RPMI7951 (cell line): Measurements from ENCODE around the gene CTTN. TPM values are rescaled to one million over a fixed set of nuclear protein-coding genes. Genes with fewer than 3 reads are reported as not detected.
"Not testable (repeated sequence)": the region's sequence is repeated elsewhere in the genome, so short reads cannot be mapped to it uniquely, and the experiment has no call there.

Source experiments
- DNase-seq: peaks from one replicate; pipeline ENCODE4 v3.0.0-alpha.2; 2012; ENCODE audit warnings: low read depth
- total RNA-seq: library from RNA; depleted of rRNA; stranded (reverse); fragments of >200 nt; shearing (Covaris generic); gene quantifications from 2 replicates; pipeline ENCODE4 v1.2.3, GENCODE V29; 2014

The CTTN gene
- total RNA-seq, 1 experiment from 2014 or later = 96.7 TPM

DNA sequence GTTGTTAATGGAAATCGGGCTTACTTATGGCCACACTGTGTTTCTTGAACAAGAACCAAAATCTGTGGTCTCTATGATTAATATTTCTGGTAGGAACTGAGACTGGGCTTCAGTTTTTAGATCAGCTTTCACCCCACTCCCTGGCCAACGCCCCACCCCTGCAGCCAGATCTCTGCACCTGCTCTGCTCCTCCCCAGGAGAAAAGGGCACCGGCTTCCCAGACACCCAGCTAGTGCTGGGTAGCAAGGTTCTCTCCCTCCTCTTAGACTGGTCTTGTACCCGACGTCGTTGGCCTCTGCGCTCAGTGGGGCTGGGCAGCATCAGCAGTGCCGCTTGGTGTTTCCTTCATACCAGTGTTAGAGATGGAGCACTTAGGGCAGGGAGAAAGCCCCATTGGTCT lies 17.0 kb upstream of the CTTN start:
- DNase-seq = no peak

DNA sequence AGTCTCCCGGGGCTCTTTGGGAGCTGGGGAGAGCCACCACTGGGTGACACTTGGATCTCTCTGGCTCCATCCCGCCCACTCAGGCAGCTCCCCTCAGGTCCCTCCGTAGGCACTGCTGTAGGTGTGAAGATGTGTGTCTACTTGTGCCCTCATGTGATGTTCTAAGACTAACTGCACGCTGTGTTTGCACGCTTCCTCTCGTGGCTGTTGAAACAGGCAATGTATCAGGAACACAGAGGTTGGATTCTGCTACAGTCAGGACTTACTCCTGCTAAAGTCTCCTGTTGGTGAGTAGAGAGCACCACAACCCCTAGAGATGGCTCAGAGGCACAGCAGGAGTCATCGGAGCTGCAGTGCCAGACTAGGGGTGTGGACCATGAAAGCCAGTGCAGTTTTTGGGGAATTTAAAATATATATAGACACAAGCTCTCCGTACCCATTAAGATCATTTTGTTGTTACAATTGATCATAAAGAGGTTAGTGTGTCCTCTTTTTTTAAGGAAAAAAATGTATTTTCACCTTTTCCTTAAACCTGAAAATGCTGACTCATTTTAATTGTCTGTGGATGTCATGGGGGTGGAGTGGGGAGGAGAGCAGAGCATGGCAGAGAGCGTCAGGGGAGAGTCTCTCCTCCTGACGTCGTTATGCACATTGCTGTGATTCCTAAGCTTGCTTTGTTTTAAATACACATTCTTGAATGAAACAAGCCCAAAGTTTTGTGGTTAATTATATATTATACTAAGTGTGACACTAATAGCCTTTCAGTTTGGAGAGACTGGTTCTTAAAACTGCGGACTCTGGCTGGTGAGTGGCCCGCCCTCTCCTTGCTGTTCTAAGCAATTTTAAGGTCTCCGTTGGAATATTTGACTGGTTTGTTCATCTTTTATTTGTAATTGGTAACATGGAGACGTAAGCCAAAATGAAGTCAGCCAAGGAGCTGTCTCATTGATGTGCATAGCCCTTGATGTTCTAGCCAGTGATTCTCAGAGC lies 16.2 kb upstream of the CTTN start:
- no peak for DNase-seq

DNA sequence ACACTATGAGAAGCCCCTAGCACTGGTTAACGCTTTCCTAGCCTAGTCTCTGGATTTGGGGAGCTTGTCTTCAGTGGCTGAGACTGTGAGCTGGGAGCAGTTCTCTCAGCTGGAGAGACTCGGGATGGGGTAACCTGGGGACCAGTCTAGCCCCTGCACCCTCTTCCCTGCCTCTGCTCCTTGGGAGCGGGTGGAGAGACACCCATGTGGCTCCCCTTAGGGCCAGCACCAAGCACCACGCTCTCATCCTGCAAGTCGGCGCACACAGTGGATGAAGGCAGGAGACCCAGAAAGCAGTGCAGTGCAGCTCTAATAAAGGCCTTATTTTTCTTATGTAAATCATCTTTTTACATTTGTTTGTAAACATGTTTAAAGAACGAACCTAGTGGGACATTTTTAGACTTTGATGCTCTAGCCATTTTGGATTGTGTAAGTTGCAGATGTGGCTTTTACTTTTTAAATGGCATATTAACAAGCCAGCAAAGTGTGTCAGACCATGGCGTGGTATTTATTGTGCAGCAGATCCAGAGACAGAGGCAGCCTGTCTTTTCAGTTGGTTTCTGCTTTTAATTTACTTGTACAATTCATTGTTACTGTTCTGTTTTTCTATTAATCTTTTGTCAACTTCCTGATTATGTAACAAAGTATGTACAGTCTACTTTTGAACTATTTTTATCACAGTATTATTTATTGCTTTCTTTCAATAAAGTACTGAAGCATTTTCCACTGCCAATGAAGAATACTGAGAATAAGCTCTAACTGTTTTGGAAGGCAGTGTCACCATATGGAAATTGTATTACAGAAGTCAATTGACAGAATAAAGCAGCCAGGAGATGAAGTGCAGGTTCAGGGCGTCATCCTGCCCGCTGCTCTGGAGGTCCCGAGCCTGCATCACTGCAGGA lies 14.4 kb upstream of the CTTN start:
- DNase-seq = no peak

GRCh38 chr11:70384566-70385152 lies 13.7 kb upstream of the CTTN start:
- no peak for DNase-seq

DNA sequence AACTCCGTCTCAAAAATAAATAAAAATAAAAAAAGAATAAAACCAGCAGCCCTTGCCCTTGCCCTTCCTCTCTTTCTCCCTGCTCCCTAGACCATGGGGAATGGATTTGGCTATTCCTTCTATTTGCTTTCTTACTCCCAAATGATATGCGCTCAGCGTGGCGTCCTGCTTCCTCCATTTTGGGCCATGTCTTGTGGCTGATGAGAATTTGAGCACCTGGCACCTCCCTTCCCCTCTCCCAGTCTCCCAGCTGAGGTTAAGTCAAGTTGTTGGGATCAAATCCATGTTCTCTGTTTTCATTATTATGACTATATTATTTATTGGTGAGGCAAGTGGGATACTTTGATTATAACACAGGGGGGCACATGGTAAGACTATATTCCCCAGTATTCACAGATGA lies 10.8 kb upstream of the CTTN start:
- DNase-seq = no peak

DNA sequence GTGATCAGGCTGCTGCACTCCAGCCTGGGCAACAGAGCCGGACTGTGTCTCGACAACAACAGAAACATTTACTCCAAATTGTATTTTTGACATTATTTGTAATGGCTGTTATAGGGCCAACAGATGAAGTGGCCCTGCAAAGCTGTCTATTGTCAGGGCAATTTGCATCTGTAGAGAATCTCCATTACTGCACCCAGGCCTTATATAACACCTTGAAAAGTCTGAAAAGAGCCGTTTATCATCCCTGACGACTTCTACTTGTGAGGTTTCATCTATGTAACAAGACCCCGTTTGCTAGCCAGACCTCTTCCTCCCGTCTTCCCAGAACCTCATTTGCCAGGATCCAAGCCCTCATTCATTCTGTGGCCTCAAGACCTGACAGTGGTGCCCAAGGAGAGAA lies 9.1 kb upstream of the CTTN start:
- DNase-seq = no peak

- not testable (repeated sequence) for DNase-seq
Measured at GRCh38 chr11:70390882-70391281, 7.4 kb upstream of the CTTN start.

- no peak for DNase-seq
Measured at GRCh38 chr11:70394211-70394950, 3.9 kb upstream of the CTTN start.

DNA sequence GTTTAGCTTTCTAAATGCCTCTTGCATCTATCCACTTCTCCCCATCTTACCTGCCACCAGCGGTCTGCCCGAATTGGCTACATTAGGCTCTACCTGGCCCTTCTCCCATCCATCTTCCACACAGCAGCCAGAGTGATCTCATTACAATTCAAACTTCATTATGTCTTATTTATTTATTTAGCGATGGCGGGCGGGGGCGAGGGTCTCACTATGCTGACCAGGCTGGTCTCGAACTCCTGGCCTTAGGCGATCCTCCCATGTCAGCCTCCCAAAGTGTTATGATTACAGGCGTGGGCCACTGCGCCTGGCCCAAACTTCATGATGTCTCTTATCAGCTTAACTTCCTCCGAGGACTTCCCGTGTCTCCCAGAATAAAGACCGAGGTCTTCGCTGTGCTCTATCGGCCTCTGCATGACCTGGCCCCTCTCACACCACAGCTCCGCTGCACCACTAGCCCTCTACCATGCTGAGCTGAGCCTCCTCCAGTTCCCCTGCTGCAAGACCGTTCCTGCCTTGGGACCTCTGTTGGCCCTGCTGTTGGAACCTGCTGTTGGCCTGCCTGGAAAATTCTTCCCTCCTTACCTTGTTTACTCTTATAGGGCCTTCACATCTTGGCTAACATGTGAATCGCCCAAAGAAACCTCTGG lies 870 bp upstream of the CTTN start:
- peak; percentile 45 for DNase-seq

- DNase-seq = no peak
Measured at GRCh38 chr11:70398834-70399680, 728 bp downstream of the CTTN start.

GRCh38 chr11:70399681-70400112 lies 1.4 kb downstream of the CTTN start:
- peak; percentile 97 for DNase-seq

DNA sequence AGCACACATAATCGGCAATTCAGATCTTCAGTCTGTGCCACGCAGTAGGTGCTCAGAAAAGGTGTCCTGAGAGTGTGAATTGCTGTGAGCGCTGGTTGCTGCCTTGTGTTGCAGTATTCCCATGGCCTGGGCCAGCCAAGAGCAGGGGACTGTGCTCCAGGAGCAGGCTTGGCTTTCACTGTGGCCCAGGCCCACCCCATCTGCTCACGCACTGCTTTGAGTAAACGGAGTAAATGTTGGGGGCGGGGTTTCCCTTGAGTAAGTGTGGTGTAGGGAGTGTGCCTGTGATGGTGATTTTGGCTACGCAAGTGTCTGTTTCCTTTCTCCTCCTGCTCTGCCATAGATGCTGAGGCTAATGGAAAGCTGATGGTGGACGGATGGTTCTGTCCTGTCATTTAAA lies 2.3 kb downstream of the CTTN start:
- DNase-seq = no peak

- no peak for DNase-seq
Measured at GRCh38 chr11:70402016-70402415, 3.7 kb downstream of the CTTN start.

DNA sequence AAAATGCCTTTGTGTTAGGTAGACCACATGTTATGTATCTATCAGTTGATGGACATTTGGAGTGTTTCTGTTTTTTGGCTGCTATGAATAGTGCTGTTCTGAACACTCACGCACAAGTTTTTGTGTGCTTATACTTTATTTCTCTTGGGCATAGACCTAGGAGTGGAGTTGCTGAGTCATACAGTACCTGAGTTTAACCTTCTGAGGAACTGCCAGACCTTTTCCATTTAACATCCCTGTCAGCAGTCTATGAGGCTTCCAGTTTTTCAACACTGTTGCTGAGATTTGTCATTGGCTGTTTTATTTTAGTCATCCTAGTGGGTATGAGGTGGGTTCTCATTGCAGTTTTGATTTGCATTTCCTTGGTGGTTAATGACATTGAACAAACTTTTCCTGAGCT lies 4.4 kb downstream of the CTTN start:
- DNase-seq = no peak

GRCh38 chr11:70404244-70404643 lies 5.9 kb downstream of the CTTN start:
- DNase-seq = no peak

DNA sequence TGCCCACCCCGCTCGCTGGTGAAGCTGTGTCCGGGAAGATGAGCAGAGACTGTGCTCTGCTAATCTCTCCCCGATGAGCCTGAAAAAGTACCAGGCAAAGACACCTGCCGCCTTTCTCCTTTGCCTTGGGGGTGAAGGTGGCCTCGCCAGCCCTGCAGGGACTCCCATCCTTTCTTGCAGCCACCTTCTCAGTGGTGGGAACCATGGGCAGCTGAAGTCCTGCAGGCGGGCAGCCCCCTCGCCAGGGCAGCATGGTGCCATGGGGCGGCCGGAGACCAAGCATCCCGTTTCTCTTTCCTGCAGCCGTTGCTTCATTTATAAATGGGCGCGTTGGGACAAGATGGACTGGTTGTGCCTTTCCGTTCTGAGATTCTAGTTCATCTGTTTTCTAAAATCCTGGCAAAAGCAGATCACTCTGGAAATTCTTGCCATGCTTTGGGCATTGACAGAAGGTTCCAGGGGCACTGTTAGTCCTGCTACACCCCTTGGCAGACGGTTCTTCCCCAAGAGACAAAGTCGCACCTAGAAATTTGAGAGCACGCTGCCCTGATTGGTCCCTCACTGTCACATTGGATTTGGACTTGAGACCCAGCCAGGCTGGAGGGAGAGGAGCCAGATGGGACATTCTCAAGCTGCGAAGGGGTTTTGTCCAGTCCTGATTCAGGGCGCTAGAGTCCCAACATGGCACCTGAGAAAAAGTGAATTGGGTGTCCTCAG lies 7.5 kb downstream of the CTTN start:
- DNase-seq = no peak

GRCh38 chr11:70407121-70407520 lies 8.8 kb downstream of the CTTN start:
- no peak for DNase-seq

- DNase-seq = no peak
Measured at GRCh38 chr11:70407814-70408213, 9.5 kb downstream of the CTTN start.

DNA sequence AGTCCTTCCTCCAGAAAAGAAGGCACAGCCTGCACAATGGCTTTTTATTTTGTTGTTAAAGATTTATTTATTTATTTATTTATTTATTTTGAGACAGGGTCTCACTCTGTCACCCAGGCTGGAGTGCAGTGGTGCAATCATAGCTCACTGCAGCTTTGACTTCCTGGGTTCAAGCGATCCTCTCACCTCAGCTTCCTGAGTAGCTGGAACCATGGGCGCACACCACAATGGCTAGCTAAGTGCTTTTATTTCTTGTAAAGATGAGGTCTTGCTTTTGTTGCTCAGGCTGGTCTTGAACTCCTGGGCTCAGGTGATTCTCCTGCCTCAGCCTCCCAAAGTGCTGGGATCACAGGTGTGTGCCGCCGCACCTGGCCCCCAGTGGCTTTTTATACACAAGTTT lies 10.0 kb downstream of the CTTN start:
- not testable (repeated sequence) for DNase-seq
